Fibroblast of skin of left quadriceps (primary cell): Measurements from ENCODE around the gene FIBP.
A peak's percentile ranks its signal among the peaks of the same experiment; 100 is the strongest.
"Not testable (repeated sequence)": the region's sequence is repeated elsewhere in the genome, so short reads cannot be mapped to it uniquely, and the experiment has no call there.

Experiments
- DNase-seq, 2 experiments: peaks; one replicate each; pipeline ENCODE4 v3.0.0-alpha.2; 2013; ENCODE audit warnings: low read depth in 2 of 2

The FIBP gene

GRCh38 chr11:65859095-65859811 is 29.0 kb downstream of the FIBP start:
- peak; percentile 99 for DNase-seq

- no peak for DNase-seq
Measured at GRCh38 chr11:65858681-65859087, 29.6 kb downstream of the FIBP start.

- DNase-seq = peak; percentile 96
Measured at GRCh38 chr11:65857853-65858680, 30.2 kb downstream of the FIBP start, which contains the start of gene CFL1. Gene CFL1 (minus strand): TSS chr11:65858180. CDS start chr11:65858099, 81 bp downstream.

- no peak for DNase-seq
Measured at GRCh38 chr11:65857500-65857852, 30.8 kb downstream of the FIBP start.

- DNase-seq = no peak
Measured at GRCh38 chr11:65856689-65857499, 31.4 kb downstream of the FIBP start.

- DNase-seq = no peak
Measured at GRCh38 chr11:65855927-65856363, 32.3 kb downstream of the FIBP start.

GRCh38 chr11:65854852-65855837 is 33.1 kb downstream of the FIBP start:
- no peak for DNase-seq

GRCh38 chr11:65854161-65854592 is 34.1 kb downstream of the FIBP start:
- DNase-seq = no peak

- no peak for DNase-seq
Measured at GRCh38 chr11:65853246-65853979, 34.9 kb downstream of the FIBP start.

GRCh38 chr11:65852508-65853245 is 35.6 kb downstream of the FIBP start:
- no peak for DNase-seq

GRCh38 chr11:65851811-65852507 is 36.3 kb downstream of the FIBP start:
- no peak for DNase-seq

- DNase-seq = no peak
Measured at GRCh38 chr11:65851083-65851579, 37.1 kb downstream of the FIBP start.

- no peak for DNase-seq
Measured at GRCh38 chr11:65850217-65851082, 37.8 kb downstream of the FIBP start.

GRCh38 chr11:65849771-65850216 is 38.5 kb downstream of the FIBP start:
- no peak for DNase-seq

GRCh38 chr11:65849366-65849765 is 38.9 kb downstream of the FIBP start:
- DNase-seq = no peak

- not testable (repeated sequence) for DNase-seq
Measured at GRCh38 chr11:65848693-65849092, 39.6 kb downstream of the FIBP start.

GRCh38 chr11:65847746-65848145 is 40.5 kb downstream of the FIBP start:
- DNase-seq = no peak
